Epithelial cell of proximal tubule (primary cell): ENCODE measurements around the gene OR10V1. TPM values are rescaled to one million over a fixed set of nuclear protein-coding genes. Genes with fewer than 3 reads are reported as not detected.

ENCODE experiments used
- DNase-seq: peaks from one replicate; pipeline ENCODE4 v3.0.0-alpha.2; 2011; ENCODE audit warnings: low read depth
- H3K4me3 ChIP-seq: 2 replicates; pipeline ENCODE4 v1.5.1; 2011; ENCODE audit warnings: low read depth, mild to moderate bottlenecking, low read length
- CTCF ChIP-seq: conservative IDR thresholded peaks from 2 replicates; pipeline ENCODE4 v1.5.1; 2012; ENCODE audit warnings: low read depth, mild to moderate bottlenecking, low read length
- total RNA-seq: library from RNA; depleted of rRNA; stranded (reverse); fragments of >200 nt; gene quantifications from 2 replicates; pipeline ENCODE4 v1.2.3, GENCODE V29; 2015

Gene OR10V1
- total RNA-seq, 1 donor from 2014 or later = not detected

GRCh38 chr11:59729834-59730233, 16.2 kb upstream of the OR10V1 start:
- no peak for DNase-seq
- no peak overlapping the region for H3K4me3 ChIP-seq
- no peak for TF ChIP-seq CTCF

- H3K4me3 ChIP-seq = no peak overlapping the region
- no peak for DNase-seq
- no peak for TF ChIP-seq CTCF
These were observed 15.3 kb upstream of the OR10V1 start for GRCh38 chr11:59728913-59729312.

GRCh38 chr11:59728154-59728553, 14.5 kb upstream of the OR10V1 start:
- H3K4me3 ChIP-seq = no peak overlapping the region
- DNase-seq = no peak
- no peak for TF ChIP-seq CTCF

- no peak for TF ChIP-seq CTCF
- no peak overlapping the region for H3K4me3 ChIP-seq
- no peak for DNase-seq
These were observed 13.8 kb upstream of the OR10V1 start for GRCh38 chr11:59727426-59727825.

GRCh38 chr11:59724066-59724465, 10.4 kb upstream of the OR10V1 start:
- no peak for DNase-seq
- TF ChIP-seq CTCF = no peak

GRCh38 chr11:59719556-59719955, 5.9 kb upstream of the OR10V1 start:
- TF ChIP-seq CTCF = no peak
- DNase-seq = no peak
- no peak overlapping the region for H3K4me3 ChIP-seq

More at GRCh38 chr11:59724066-59724465, 10.4 kb upstream of the OR10V1 start:
- no peak overlapping the region for H3K4me3 ChIP-seq

GRCh38 chr11:59716051-59716450, 2.4 kb upstream of the OR10V1 start:
- DNase-seq = no peak
- no peak overlapping the region for H3K4me3 ChIP-seq
- no peak for TF ChIP-seq CTCF
